Activated CD4-positive, alpha-beta T cell treated with anti-CD3 and anti-CD28 coated beads, Interleukin-10, Interleukin-2, amounts not matched to agents 100 ng/mL and 50 ng/mL, durations not matched to agents 16 hours and 8 hours (primary cell): ENCODE data around the gene PVALEF.

Source experiments
- DNase-seq: peaks from one replicate; pipeline ENCODE4 v3.0.0-alpha.2; 2020

PVALEF gene

GRCh38 chr17:81187120-81187519 lies 21.8 kb downstream of the PVALEF start:
- no peak for DNase-seq

- DNase-seq, result no peak
These were observed 22.5 kb downstream of the PVALEF start for GRCh38 chr17:81187586-81188490.

GRCh38 chr17:81188491-81188840 lies 23.2 kb downstream of the PVALEF start:
- DNase-seq, result no peak

GRCh38 chr17:81189016-81189415 lies 23.7 kb downstream of the PVALEF start:
- no peak for DNase-seq

- no peak for DNase-seq
These were observed 24.6 kb downstream of the PVALEF start for GRCh38 chr17:81189670-81190530.

- no peak for DNase-seq
These were observed 25.3 kb downstream of the PVALEF start for GRCh38 chr17:81190591-81190990.

GRCh38 chr17:81191116-81191515 lies 25.8 kb downstream of the PVALEF start:
- DNase-seq, result no peak

- DNase-seq, result no peak
These were observed 26.3 kb downstream of the PVALEF start for GRCh38 chr17:81191646-81192045.

GRCh38 chr17:81192386-81193050 lies 27.2 kb downstream of the PVALEF start:
- DNase-seq, result no peak

GRCh38 chr17:81193051-81193410 lies 27.7 kb downstream of the PVALEF start:
- no peak for DNase-seq

GRCh38 chr17:81193470-81194224 lies 28.3 kb downstream of the PVALEF start:
- DNase-seq, result no peak

GRCh38 chr17:81194225-81194760 lies 29.0 kb downstream of the PVALEF start:
- DNase-seq, result no peak

- no peak for DNase-seq
These were observed 29.9 kb downstream of the PVALEF start for GRCh38 chr17:81194941-81195901.

- DNase-seq, result no peak
These were observed 30.7 kb downstream of the PVALEF start for GRCh38 chr17:81195941-81196495.

GRCh38 chr17:81196505-81197408 lies 31.4 kb downstream of the PVALEF start:
- no peak for DNase-seq

- no peak for DNase-seq
These were observed 32.1 kb downstream of the PVALEF start for GRCh38 chr17:81197409-81197795.

GRCh38 chr17:81197831-81198490 lies 32.7 kb downstream of the PVALEF start:
- DNase-seq, result no peak

GRCh38 chr17:81198826-81199481 lies 33.6 kb downstream of the PVALEF start:
- no peak for DNase-seq

- no peak for DNase-seq
These were observed 34.1 kb downstream of the PVALEF start for GRCh38 chr17:81199482-81199830.
